Endothelial cell of umbilical vein (primary cell): Measurements from ENCODE around the gene FARP1. TPM values are rescaled to one million over a fixed set of nuclear protein-coding genes. Genes with fewer than 3 reads are reported as not detected.

ENCODE experiments used
- BruUV-seq: library from RNA; stranded (reverse); fragments of 400-500 nt; replicated peaks from 2 replicates; lab custom pipeline; 2021; lab: Mats Ljungman, UMichigan
- CTCF ChIA-PET: fragments of 300-600, 350-600 bp; sonication (Branson Sonifier 250); formaldehyde crosslinking; loops from one replicate; lab custom pipeline; 2021; ENCODE audit warnings: antibody characterized with exemption, inconsistent platforms; lab: Charles Lee
- POLR2A ChIA-PET: fragments of 300-600, 350-600 bp; sonication (Branson Sonifier 250); formaldehyde crosslinking; loops from one replicate; lab custom pipeline; 2021; ENCODE audit warnings: antibody characterized with exemption, inconsistent platforms; lab: Charles Lee
- DNase-seq: peaks from one replicate; pipeline ENCODE4 v3.0.0-alpha.2; 2011; ENCODE audit warnings: low read depth, low spot score
- FAIRE-seq: peaks from 2 replicates; lab custom pipeline; 2011; peaks lifted over from hg19 to GRCh38; lab: Jason Lieb, UNC
- H2AFZ ChIP-seq: 2 replicates; pipeline ENCODE4 v1.6.0; 2012; ENCODE audit warnings: low read depth, low read length, control low read depth, inconsistent platforms
- H3K27ac ChIP-seq: 2 replicates; pipeline ENCODE4 v1.5.1; 2011; ENCODE audit warnings: low read depth, mild to moderate bottlenecking, control low read depth, low read length, moderate library complexity; ENCODE audit not compliant: insufficient read depth
- H3K27me3 ChIP-seq, 2 experiments: 2 replicates each; pipeline versions ENCODE4 v1.6.0 to v1.6.1; 2011; ENCODE audit warnings: low read length in 2 of 2, mixed read lengths in 1 of 2; ENCODE audit not compliant: control insufficient read depth in 2 of 2, insufficient read depth in 2 of 2
- H3K36me3 ChIP-seq, 2 experiments: 2 replicates in 1 of 2; 3 replicates in 1 of 2; pipeline ENCODE4 v1.5.1; 2011; ENCODE audit warnings: low read length in 2 of 2, mild to moderate bottlenecking in 1 of 2, moderate library complexity in 1 of 2; ENCODE audit not compliant: control insufficient read depth in 2 of 2, insufficient read depth in 2 of 2; ENCODE audit errors: extremely low read depth in 1 of 2
- H3K4me1 ChIP-seq: 3 replicates; pipeline ENCODE4 v1.5.1; 2011; ENCODE audit warnings: mild to moderate bottlenecking, low read length; ENCODE audit not compliant: control insufficient read depth, insufficient read depth; ENCODE audit errors: extremely low read depth
- H3K4me2 ChIP-seq: 2 replicates; pipeline ENCODE4 v1.6.1; 2011; ENCODE audit warnings: low read length, control low read depth, mixed read lengths; ENCODE audit not compliant: insufficient read depth
- H3K4me3 ChIP-seq, 3 experiments: fragments of 200-600 bp in 1 of 3; sonication (generic), shearing (Covaris generic) in 1 of 3; replicated peaks in 1 of 3; 2 replicates each; pipeline ENCODE4 v1.5.1; 2011 to 2016; ENCODE audit warnings: control low read depth in 3 of 3, low read length in 3 of 3, mild to moderate bottlenecking in 2 of 3, inconsistent platforms in 1 of 3, low read depth in 1 of 3, moderate library complexity in 1 of 3; ENCODE audit not compliant: insufficient read depth in 1 of 3
- H3K79me2 ChIP-seq: 2 replicates; pipeline ENCODE4 v1.6.0; 2012; ENCODE audit warnings: low read length, inconsistent platforms; ENCODE audit not compliant: control insufficient read depth, insufficient read depth
- H3K9ac ChIP-seq: replicated peaks from 2 replicates; pipeline ENCODE3; 2011; ENCODE audit warnings: low read length, control low read depth; ENCODE audit not compliant: insufficient read depth; ENCODE audit errors: extremely low read depth
- H3K9me1 ChIP-seq: replicated peaks from 3 replicates; pipeline ENCODE4 v1.6.0; 2011; ENCODE audit warnings: mild to moderate bottlenecking, low read length; ENCODE audit not compliant: control insufficient read depth, insufficient read depth; ENCODE audit errors: extremely low read depth
- H3K9me3 ChIP-seq: replicated peaks from 2 replicates; pipeline ENCODE4 v1.5.1; 2012; ENCODE audit warnings: low read length, inconsistent platforms; ENCODE audit not compliant: control insufficient read depth, insufficient read depth
- H4K20me1 ChIP-seq: replicated peaks from 2 replicates; pipeline ENCODE3; 2011; ENCODE audit warnings: mild to moderate bottlenecking, low read length; ENCODE audit not compliant: control insufficient read depth, insufficient read depth; ENCODE audit errors: extremely low read depth
- EZH2 ChIP-seq: IDR thresholded peaks from 2 replicates; pipeline ENCODE4 v1.6.1; 2012; ENCODE audit warnings: borderline replicate concordance, low read depth, mild to moderate bottlenecking, moderate library complexity, low read length, inconsistent platforms; ENCODE audit not compliant: severe bottlenecking
- FOS ChIP-seq: IDR thresholded peaks from 2 replicates; pipeline ENCODE4 v1.6.1; 2011; ENCODE audit warnings: mild to moderate bottlenecking, low read length, moderate library complexity, borderline replicate concordance; ENCODE audit not compliant: insufficient read depth
- JUN ChIP-seq: IDR thresholded peaks from 2 replicates; pipeline ENCODE4 v1.6.1; 2011; ENCODE audit warnings: borderline replicate concordance, low read depth; ENCODE audit not compliant: insufficient read length, insufficient read depth
- MYC ChIP-seq: IDR thresholded peaks from one replicate; pipeline ENCODE4 v1.6.1; 2011; ENCODE audit warnings: mild to moderate bottlenecking, low read depth, low read length
- POLR2A ChIP-seq: IDR thresholded peaks from 2 replicates; pipeline ENCODE4 v1.6.1; 2012; ENCODE audit warnings: low read depth, mild to moderate bottlenecking, control low read depth, low read length
- dilution Hi-C: fragments of 300-500 bp; cut with MboI; formaldehyde crosslinking; loops from one replicate; pipeline ENCODE4 v1.15.0; 2019; ENCODE audit warnings: low sequenced_read_pairs; ENCODE audit not compliant: extremely low pct_ligation_motif_present
- intact Hi-C: fragments of 100-400 bp; cut with micrococcal nuclease; formaldehyde crosslinking; loops from one replicate; pipeline ENCODE4 v1.10.0; 2022
- polyA plus RNA-seq, 4 experiments: library from polyadenylated mRNA; depleted of rRNA in 3 of 4; stranded (reverse) in 3 of 4; unstranded in 1 of 4; fragments of >200 nt; gene quantifications; 2 replicates each; pipeline versions ENCODE4 v1.2.1 to v1.2.3, GENCODE V29; 2011 to 2012; ENCODE audit warnings: missing spikeins in 1 of 4
- total RNA-seq: library from RNA; stranded (reverse); gene quantifications from 2 replicates; pipeline ENCODE4 v1.2.3, GENCODE V29; 2021
- TF ChIP-seq, protein P1 (sequence below), 2 donors: IDR thresholded peaks; 1 replicate in 1 of 2; 2 replicates in 1 of 2; pipeline ENCODE4 v1.5.1; 2011; ENCODE audit warnings: low read length in 2 of 2, mild to moderate bottlenecking in 2 of 2, moderate library complexity in 2 of 2, control low read depth in 1 of 2, inconsistent platforms in 1 of 2, low read depth in 1 of 2; ENCODE audit not compliant: insufficient read depth in 1 of 2; ENCODE audit errors: extremely low read depth in 1 of 2
- TF ChIP-seq, protein P2 (sequence below): IDR thresholded peaks from 2 replicates; pipeline ENCODE4 v1.6.1; 2011; ENCODE audit not compliant: insufficient read depth, insufficient read length

Gene FARP1
- total and polyA plus RNA-seq, 2 donors (not counting 3 experiments of a cell fraction or from before 2014, with no cell fraction given) = 19.0 to 77.7 TPM

- Histone ChIP-seq H3K27me3 (no peaks in the 10 kb centered on the region), H2AFZ (no peak overlapping the region), H3K79me2 (no peaks in the 10 kb centered on the region), H3K9ac (no peak overlapping the region), H3K4me3 (no peak overlapping the region), H3K36me3 (peaks cover 0 to 2% of the 10 kb centered on the region in 2 experiments), H4K20me1 (no peaks in the 10 kb centered on the region), H3K4me1 (no peaks in the 10 kb centered on the region), H3K9me1 (no peaks in the 10 kb centered on the region), H3K9me3 (no peaks in the 10 kb centered on the region), H3K4me2 (no peak overlapping the region), H3K27ac (no peak overlapping the region)
- dilution Hi-C loops (no loop called here), intact Hi-C loops (no loop called here)
- ChIA-PET POLR2A (no interaction called here), CTCF (no interaction called here)
- no TSS peak for BruUV-seq
- no peak for TF ChIP-seq MYC
- TF ChIP-seq, protein P1, sequence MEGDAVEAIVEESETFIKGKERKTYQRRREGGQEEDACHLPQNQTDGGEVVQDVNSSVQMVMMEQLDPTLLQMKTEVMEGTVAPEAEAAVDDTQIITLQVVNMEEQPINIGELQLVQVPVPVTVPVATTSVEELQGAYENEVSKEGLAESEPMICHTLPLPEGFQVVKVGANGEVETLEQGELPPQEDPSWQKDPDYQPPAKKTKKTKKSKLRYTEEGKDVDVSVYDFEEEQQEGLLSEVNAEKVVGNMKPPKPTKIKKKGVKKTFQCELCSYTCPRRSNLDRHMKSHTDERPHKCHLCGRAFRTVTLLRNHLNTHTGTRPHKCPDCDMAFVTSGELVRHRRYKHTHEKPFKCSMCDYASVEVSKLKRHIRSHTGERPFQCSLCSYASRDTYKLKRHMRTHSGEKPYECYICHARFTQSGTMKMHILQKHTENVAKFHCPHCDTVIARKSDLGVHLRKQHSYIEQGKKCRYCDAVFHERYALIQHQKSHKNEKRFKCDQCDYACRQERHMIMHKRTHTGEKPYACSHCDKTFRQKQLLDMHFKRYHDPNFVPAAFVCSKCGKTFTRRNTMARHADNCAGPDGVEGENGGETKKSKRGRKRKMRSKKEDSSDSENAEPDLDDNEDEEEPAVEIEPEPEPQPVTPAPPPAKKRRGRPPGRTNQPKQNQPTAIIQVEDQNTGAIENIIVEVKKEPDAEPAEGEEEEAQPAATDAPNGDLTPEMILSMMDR (IDR thresholded peaks at IDR 0.05; ENCODE audit: extremely low read depth in 1 of 2, insufficient read depth in 1 of 2, low read depth in 1 of 2, low read length in 2 of 2) = no peak
- TF ChIP-seq, protein P2, sequence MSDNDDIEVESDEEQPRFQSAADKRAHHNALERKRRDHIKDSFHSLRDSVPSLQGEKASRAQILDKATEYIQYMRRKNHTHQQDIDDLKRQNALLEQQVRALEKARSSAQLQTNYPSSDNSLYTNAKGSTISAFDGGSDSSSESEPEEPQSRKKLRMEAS = no peak
- FAIRE-seq (no peak), DNase-seq (no peak)
Observed at GRCh38 chr13:98406427-98406826, 263.5 kb downstream of the FARP1 start.

GRCh38 chr13:98406971-98407370 lies 264.1 kb downstream of the FARP1 start:
- no peak overlapping the region for H3K4me3 ChIP-seq
- no peaks in the 10 kb centered on the region for H3K27me3 ChIP-seq
- peaks cover 0 to 2% of the 10 kb centered on the region in 2 experiments for H3K36me3 ChIP-seq
- ChIA-PET POLR2A (no interaction called here), CTCF (no interaction called here)
- no peaks in the 10 kb centered on the region for H3K9me3 ChIP-seq
- FAIRE-seq = no peak
- no TSS peak for BruUV-seq
- H3K4me2 ChIP-seq = no peak overlapping the region
- no peak overlapping the region for H3K9ac ChIP-seq
- no peak overlapping the region for H2AFZ ChIP-seq
- DNase-seq = no peak
- intact Hi-C loops (no loop called here), dilution Hi-C loops (no loop called here)
- H3K27ac ChIP-seq = no peak overlapping the region
- H3K9me1 ChIP-seq = no peaks in the 10 kb centered on the region
- no peaks in the 10 kb centered on the region for H3K79me2 ChIP-seq
- H3K4me1 ChIP-seq = no peaks in the 10 kb centered on the region
- TF ChIP-seq, protein P2 = no peak
- TF ChIP-seq POLR2A (no peak), FOS (no peak), JUN (no peak), EZH2 (no peak)
- no peaks in the 10 kb centered on the region for H4K20me1 ChIP-seq
